Natural killer cell treated with Interleukin-12 subunit alpha and Interleukin-12 subunit beta and Interleukin-15 and Interleukin-18, amount 100 ng/mL, for 72 hours (primary cell): ENCODE data around the gene ZNF536. TPM values are rescaled to one million over a fixed set of nuclear protein-coding genes. Genes with fewer than 3 reads are reported as not detected.

Source experiments
- ATAC-seq, 2 donors: fragments of 150-1000 bp; cut with Tn5 transposase in 1 of 2; sonication (Bioruptor Pico), chemical (Tn5 transposase) in 1 of 2; 2 replicates each; pipeline ENCODE4 v1.10.0; 2021
- DNase-seq: peaks from one replicate; pipeline ENCODE4 v3.0.0; 2022; ENCODE audit warnings: low spot score
- H3K27ac Mint-ChIP-seq, 2 donors: 1 replicate in 1 of 2; 2 replicates in 1 of 2; pipeline ENCODE4 v1.8.0; 2022; ENCODE audit warnings: mixed read lengths in 2 of 2, mild to moderate bottlenecking in 1 of 2, moderate library complexity in 1 of 2
- H3K27me3 Mint-ChIP-seq, 2 donors: 1 replicate in 1 of 2; 2 replicates in 1 of 2; pipeline ENCODE4 v1.8.0; 2022; ENCODE audit warnings: mixed read lengths in 2 of 2
- H3K36me3 Mint-ChIP-seq: one replicate; pipeline ENCODE4 v1.8.0; 2022; ENCODE audit warnings: mixed read lengths
- H3K4me1 Mint-ChIP-seq, 2 donors: 1 replicate in 1 of 2; 2 replicates in 1 of 2; pipeline ENCODE4 v1.8.0; 2022; ENCODE audit warnings: low read depth in 2 of 2, mixed read lengths in 2 of 2, mild to moderate bottlenecking in 1 of 2
- H3K4me3 Mint-ChIP-seq: one replicate; pipeline ENCODE4 v1.8.0; 2022; ENCODE audit warnings: mixed read lengths
- H3K9me3 Mint-ChIP-seq: 2 replicates; pipeline ENCODE4 v1.8.0; 2022; ENCODE audit warnings: mixed read lengths
- total RNA-seq, 2 donors: library from RNA; stranded (reverse); gene quantifications; one replicate each; pipeline ENCODE4 v1.2.3, GENCODE V29; 2022

The ZNF536 gene
- total RNA-seq, 2 donors from 2014 or later: not detected

DNA sequence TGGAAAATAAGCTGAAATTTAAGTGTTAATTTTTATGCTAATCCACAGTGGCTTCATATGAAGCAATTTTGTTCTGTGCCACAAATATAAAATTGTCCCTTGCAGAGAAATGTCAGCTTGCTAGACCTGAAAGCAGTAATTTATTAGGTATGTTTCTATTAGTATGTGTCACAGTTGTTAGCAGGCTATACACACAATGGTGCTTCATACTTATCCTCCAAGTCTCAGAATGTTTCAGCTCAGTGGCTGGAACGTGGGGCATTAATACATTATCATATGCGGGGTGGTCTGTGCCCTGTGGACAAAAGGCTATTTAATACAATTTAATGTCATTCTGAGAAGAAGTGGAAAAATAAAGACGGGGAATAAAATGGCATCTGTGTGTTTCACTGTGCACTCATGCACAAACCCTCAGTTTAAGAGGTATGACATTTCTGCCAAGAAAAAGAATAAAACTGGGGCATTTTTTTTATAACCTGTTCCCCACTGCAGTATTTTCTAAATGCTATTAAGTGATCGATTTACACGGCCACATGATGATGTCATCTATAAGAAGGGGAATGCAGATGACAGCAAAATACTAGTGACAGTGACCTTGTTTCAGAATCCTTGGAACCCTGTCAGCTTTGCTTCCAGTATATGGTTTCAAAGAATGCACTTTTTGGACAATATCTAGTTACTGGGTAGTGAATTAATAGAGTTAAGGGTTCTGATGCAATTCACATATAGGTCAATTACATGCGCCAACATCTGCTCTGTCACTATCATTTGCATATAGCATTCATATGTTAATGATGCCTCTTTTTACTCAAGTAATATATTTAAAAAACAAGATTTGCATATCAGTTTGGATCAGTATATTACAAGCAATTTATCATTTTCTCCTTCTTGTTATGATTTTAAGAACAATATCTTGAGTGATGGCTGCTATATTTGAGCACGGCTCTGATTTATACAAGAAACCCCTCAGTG lies 21.2 kb upstream of the ZNF536 start:
- H3K36me3 Mint-ChIP-seq: no peaks in the 10 kb centered on the region

DNA sequence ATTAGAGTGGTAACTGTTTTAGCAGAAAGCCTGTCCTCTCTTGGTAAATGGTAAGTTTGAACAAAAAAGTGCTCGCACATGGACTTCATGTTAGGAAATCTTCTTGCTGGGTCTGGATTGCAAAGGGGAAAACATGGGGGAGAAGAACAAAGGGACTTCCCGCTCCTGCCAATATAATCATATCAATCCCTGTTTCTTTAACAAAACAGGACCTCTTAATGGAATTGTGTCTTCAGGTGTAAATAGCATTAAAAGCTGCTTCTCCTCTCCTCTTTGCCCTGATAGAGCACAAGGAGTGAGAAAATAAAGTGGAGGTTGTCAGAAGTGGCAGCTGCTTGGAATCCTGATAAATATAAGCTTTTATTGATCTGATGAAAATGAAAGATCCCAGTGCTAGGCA lies 20.4 kb upstream of the ZNF536 start:
- H3K4me3 Mint-ChIP-seq: no peak overlapping the region
- H3K4me1 Mint-ChIP-seq: no peaks in the 10 kb centered on the region
- H3K27me3 Mint-ChIP-seq: peaks cover 9 to 11% of the 10 kb centered on the region in 2 donors
- H3K27ac Mint-ChIP-seq: no peak overlapping the region
- no peaks in the 10 kb centered on the region for H3K9me3 Mint-ChIP-seq
- no peaks in the 10 kb centered on the region for H3K36me3 Mint-ChIP-seq
- ATAC-seq: no peak
- DNase-seq: no peak

More for the DNA sequence above, 21.2 kb upstream of the ZNF536 start:
- H3K4me3 Mint-ChIP-seq: no peak overlapping the region
- H3K4me1 Mint-ChIP-seq: no peaks in the 10 kb centered on the region
- no peak for DNase-seq
- H3K9me3 Mint-ChIP-seq: no peaks in the 10 kb centered on the region
- ATAC-seq: no peak
- peaks cover 6 to 9% of the 10 kb centered on the region in 2 donors for H3K27me3 Mint-ChIP-seq
- no peak overlapping the region for H3K27ac Mint-ChIP-seq

DNA sequence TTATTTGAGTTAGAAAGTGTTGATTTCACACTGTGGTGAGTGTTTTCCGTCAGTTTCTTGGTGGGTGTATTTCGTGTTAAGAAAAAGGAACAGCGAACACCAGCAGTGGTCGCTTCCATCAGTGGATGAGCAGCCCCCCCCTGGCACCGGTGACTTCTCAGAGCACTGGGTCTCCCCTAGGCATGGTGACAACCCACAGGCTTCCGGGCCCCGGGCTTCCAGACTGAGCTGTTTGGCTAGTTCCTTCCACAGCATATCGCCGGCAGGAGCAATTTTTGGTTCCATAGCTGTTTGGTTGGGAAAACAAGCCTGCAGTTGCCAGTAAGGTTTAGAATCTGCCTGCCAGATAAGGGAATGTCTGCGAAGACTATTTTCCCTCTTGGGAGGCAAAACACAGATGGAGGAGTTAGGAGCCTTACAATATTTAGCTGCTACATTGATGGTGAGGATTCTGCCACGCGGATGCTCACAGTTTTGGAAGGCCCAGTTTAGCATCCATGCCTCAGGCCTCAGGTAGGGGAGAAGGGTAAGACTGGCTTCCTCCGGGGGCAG lies 18.7 kb upstream of the ZNF536 start:
- Mint-ChIP-seq H3K4me3 (no peak overlapping the region), H3K36me3 (no peaks in the 10 kb centered on the region), H3K9me3 (no peaks in the 10 kb centered on the region), H3K4me1 (no peaks in the 10 kb centered on the region), H3K27ac (no peak overlapping the region), H3K27me3 (peaks cover 9 to 16% of the 10 kb centered on the region in 2 donors)
- DNase-seq (no peak), ATAC-seq (no peak)

DNA sequence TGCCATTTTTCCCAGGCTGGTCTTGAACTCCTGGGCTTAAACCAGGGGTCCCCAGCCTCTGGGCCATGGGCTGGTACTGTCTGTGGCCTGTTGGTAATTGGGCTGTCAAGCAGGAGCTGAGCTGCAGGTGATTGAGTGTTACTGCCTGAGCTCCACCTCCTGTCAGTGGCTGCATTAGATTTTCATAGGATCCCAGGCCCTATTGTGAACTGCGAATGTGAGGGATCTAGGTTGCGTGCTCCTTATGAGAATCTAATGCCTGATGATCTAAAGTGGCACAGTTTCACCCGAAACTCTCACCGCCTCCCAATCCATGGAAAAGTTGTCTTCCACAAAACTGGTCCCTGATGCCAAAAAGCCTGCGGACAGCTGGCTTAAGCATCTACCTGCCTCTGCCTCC lies 16.6 kb upstream of the ZNF536 start:
- no peak overlapping the region for H3K27ac Mint-ChIP-seq

DNA sequence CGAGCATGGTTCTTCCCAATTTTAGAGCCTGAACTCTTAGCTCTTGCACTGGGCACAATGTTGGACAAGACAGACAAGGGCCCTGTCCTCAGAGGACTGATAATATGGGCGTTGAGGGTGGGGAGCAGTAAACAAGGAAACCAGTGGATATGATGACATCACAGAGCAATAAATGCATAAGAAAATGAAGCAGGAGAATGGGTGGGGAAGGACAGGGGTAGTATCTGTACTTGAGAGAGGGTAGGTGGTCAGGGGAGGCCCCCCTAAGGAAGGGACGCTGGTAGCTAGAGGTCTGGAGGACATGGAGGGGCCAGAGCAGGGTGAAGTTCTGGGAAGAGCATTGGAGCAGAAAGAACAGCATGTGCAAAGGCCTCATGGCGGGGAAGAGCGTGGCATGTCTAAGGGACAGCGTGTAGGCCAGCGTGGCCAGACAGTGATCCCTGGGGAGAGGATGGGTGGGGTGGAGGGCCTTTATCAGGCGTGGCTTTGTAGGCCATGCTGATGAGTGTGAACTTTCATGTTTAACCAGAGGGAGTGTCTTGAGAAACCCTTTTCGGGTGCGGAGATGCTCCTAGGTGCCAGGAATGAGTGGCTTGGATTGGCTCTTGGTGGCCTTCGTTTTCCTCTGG lies 15.1 kb upstream of the ZNF536 start:
- no peaks in the 10 kb centered on the region for H3K36me3 Mint-ChIP-seq
- H3K27me3 Mint-ChIP-seq: peaks cover 2 to 21% of the 10 kb centered on the region in 2 donors
- peaks cover 8 to 13% of the 10 kb centered on the region in 2 donors for H3K4me1 Mint-ChIP-seq
- no peaks in the 10 kb centered on the region for H3K9me3 Mint-ChIP-seq
- H3K27ac Mint-ChIP-seq: no peak overlapping the region
- no peak overlapping the region for H3K4me3 Mint-ChIP-seq
- ATAC-seq (peak in 1 of 2 donors; percentile 24), DNase-seq (no peak)

More for the DNA sequence above, 16.6 kb upstream of the ZNF536 start:
- Mint-ChIP-seq H3K27me3 (peaks cover 6 to 17% of the 10 kb centered on the region in 2 donors), H3K4me3 (no peak overlapping the region), H3K36me3 (no peaks in the 10 kb centered on the region), H3K4me1 (peaks cover 5% of the 10 kb centered on the region in 2 donors), H3K9me3 (no peaks in the 10 kb centered on the region)
- no peak for ATAC-seq
- no peak for DNase-seq

DNA sequence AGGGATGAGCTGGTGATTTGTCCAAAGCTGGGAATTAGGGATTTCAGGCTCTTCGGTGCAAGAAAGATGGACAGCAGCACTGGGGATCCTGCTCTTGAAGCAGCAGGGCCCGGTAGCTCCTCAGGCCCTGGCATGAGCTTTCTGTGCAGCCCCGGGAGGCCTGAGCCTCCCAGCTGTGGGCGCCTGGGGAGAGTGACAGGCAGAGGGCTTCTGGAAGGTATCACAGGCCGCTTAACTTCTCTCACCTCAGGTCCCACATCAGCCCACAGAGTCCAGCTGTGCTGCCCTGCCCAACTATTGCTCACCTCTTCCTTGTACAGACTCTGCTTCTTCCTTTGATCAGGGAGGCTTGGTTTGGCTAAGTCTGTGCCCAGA lies 14.6 kb upstream of the ZNF536 start:
- Mint-ChIP-seq H3K4me1 (peaks cover 8 to 13% of the 10 kb centered on the region in 2 donors), H3K27ac (no peak overlapping the region), H3K36me3 (no peaks in the 10 kb centered on the region), H3K4me3 (no peak overlapping the region), H3K27me3 (peaks cover 2 to 21% of the 10 kb centered on the region in 2 donors), H3K9me3 (no peaks in the 10 kb centered on the region)
- ATAC-seq (no peak), DNase-seq (no peak)

DNA sequence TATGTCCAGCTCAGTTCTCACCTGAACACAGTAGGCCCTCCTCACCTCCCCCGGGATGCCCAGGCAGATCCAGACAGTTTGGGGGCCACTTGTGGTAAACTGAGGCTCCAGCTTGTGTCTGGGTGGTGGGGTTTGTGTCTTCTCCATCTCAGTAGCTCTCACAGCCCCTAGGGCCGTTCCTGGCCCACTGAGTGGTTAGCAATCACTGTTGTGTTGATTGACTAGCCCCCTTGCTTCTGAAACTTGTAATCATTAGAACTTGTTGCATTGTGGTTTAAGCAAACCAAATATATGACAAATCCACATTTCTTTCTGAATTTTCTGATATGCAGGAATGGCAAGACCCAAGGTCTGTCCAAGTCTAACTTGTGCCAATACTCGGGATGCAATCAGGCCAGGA lies 13.9 kb upstream of the ZNF536 start:
- Mint-ChIP-seq H3K4me1 (peaks cover 8 to 13% of the 10 kb centered on the region in 2 donors), H3K36me3 (no peaks in the 10 kb centered on the region), H3K9me3 (no peaks in the 10 kb centered on the region), H3K4me3 (no peak overlapping the region), H3K27me3 (peaks cover 4 to 24% of the 10 kb centered on the region in 2 donors), H3K27ac (no peak overlapping the region)
- DNase-seq (no peak), ATAC-seq (no peak)

DNA sequence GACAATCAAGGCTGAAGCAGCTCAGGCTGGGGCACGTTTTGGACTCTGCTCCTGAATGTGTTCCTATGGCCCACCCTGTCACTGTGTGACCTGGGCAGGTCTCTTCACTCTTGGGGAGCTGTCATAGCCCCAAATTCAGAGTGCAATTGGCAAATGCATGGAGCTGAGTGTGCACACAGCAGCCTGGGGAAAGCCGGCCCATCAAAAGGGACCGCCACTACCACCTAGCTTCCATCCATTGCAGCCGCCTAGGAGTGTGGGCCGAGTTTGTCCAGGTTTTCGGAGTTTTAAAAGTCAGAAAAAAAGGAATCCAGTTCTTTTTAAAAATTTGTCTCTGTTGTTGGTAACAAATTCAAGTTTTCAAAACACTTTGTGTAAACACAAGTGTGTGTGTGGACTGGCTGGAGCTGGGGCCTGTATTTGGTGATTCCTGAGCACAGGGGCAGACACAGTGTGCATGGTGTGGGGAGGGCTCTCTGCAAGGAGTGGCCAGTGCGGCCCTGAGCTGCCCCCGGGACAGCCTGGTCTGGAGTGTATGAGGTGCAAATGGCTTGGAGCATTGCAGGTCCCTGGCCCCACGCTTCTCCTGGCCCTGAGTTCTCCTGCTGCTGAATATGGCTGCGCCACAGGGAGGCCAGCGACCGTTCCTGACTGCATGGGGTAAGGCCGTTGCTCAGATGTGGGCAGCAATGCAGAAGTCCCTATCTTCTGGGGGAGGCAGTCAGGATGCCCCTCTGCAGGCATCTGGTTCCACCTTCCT lies 13.2 kb upstream of the ZNF536 start:
- H3K36me3 Mint-ChIP-seq: no peaks in the 10 kb centered on the region
- peaks cover 8 to 13% of the 10 kb centered on the region in 2 donors for H3K4me1 Mint-ChIP-seq
- no peak overlapping the region for H3K4me3 Mint-ChIP-seq
- no peak for ATAC-seq
- H3K27me3 Mint-ChIP-seq: peaks cover 8 to 29% of the 10 kb centered on the region in 2 donors
- H3K9me3 Mint-ChIP-seq: no peaks in the 10 kb centered on the region
- no peak for DNase-seq
- no peak overlapping the region for H3K27ac Mint-ChIP-seq

- no peaks in the 10 kb centered on the region for H3K9me3 Mint-ChIP-seq
- no peak for ATAC-seq
These were observed 12.2 kb upstream of the ZNF536 start for GRCh38 chr19:30359936-30360335.

GRCh38 chr19:30360376-30361106 lies 11.6 kb upstream of the ZNF536 start:
- Mint-ChIP-seq H3K4me1 (peaks cover 8 to 13% of the 10 kb centered on the region in 2 donors), H3K27ac (no peak overlapping the region), H3K9me3 (no peaks in the 10 kb centered on the region), H3K36me3 (no peaks in the 10 kb centered on the region), H3K27me3 (peaks cover 8 to 29% of the 10 kb centered on the region in 2 donors), H3K4me3 (no peak overlapping the region)
- no peak for ATAC-seq
- DNase-seq: no peak

More at GRCh38 chr19:30359936-30360335, 12.2 kb upstream of the ZNF536 start:
- H3K27me3 Mint-ChIP-seq: peaks cover 8 to 29% of the 10 kb centered on the region in 2 donors
- DNase-seq: no peak
- no peak overlapping the region for H3K27ac Mint-ChIP-seq
- no peaks in the 10 kb centered on the region for H3K36me3 Mint-ChIP-seq
- H3K4me1 Mint-ChIP-seq: peaks cover 8 to 13% of the 10 kb centered on the region in 2 donors
- no peak overlapping the region for H3K4me3 Mint-ChIP-seq

DNA sequence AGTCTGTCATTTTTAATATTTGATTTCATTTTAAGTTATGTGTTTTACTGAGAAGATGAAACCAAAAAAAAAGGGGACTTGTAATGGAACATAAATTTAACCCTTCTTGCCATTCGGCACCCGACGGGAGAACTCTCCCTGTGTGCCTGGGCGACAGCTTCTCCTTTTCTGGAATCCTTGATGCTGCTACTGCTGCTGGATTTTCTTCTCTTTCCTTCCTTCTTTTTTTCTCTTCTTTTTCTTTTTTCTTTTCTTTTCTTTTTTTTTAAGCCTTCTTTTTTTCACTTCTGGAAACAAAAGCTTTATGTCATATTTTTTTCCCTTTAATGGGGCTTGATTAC lies 11.1 kb upstream of the ZNF536 start:
- ATAC-seq: no peak
- no peak overlapping the region for H3K4me3 Mint-ChIP-seq
- no peaks in the 10 kb centered on the region for H3K36me3 Mint-ChIP-seq
- H3K27me3 Mint-ChIP-seq: peaks cover 9 to 31% of the 10 kb centered on the region in 2 donors
- no peaks in the 10 kb centered on the region for H3K9me3 Mint-ChIP-seq
- peaks cover 8 to 13% of the 10 kb centered on the region in 2 donors for H3K4me1 Mint-ChIP-seq
- DNase-seq: no peak
- H3K27ac Mint-ChIP-seq: no peak overlapping the region

DNA sequence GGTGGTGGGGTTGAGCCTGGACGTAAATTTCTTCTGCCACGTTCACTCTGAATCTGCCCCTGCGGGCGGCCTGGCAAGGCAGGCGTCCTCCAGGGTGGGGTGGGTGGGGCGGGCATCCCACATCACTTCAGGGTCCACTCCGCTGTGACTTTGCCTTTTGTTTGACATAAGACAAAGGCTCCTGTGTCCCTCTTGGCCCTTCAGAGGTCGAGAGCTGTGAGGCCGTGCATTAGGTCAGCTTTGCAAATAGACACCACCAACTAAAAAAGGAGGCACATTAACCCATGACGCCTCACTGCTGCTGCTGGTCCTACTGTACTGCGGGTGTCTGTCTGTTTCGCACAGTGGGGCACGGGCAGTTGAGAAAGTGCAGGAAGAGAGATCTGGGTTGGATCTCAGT lies 10.5 kb upstream of the ZNF536 start:
- Mint-ChIP-seq H3K27me3 (peaks cover 14 to 33% of the 10 kb centered on the region in 2 donors), H3K9me3 (no peaks in the 10 kb centered on the region), H3K36me3 (no peaks in the 10 kb centered on the region), H3K27ac (no peak overlapping the region), H3K4me1 (peaks cover 8 to 13% of the 10 kb centered on the region in 2 donors), H3K4me3 (no peak overlapping the region)
- DNase-seq (no peak), ATAC-seq (no peak)
